EL (cell line): ENCODE data around the gene MRPL33.

Experiments
- DNase-seq: peaks from one replicate; pipeline ENCODE4 v3.0.0-alpha.2; 2016

MRPL33 gene

GRCh38 chr2:27779417-27780055 is 8.0 kb downstream of the MRPL33 start:
- no peak for DNase-seq

DNA sequence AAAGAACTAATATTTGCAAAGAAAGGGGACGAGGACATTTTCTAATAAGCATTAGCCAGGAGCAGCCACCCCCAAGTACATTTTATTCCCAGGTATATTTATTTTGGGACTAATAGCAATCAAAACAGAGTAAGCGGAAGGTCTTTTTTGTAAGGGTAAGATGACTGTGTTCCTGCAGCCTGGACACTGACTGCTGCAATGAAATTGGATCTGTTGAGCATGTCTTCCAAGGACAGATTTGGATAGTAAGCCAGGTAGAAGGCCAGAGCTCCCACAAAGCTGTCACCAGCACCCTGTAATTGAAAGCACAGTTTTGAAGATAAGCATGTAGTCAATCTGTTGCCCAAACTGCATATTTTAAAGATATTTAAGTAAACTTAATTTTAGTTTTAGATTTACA is 10.0 kb downstream of the MRPL33 start:
- DNase-seq: no peak

- DNase-seq: no peak
Observed at GRCh38 chr2:27782701-27783100, 11.2 kb downstream of the MRPL33 start.

- no peak for DNase-seq
Observed at GRCh38 chr2:27790796-27791195, 19.3 kb downstream of the MRPL33 start.

GRCh38 chr2:27792759-27793158 is 21.2 kb downstream of the MRPL33 start:
- DNase-seq: peak; percentile 71

GRCh38 chr2:27795093-27795834 is 23.7 kb downstream of the MRPL33 start:
- no peak for DNase-seq

GRCh38 chr2:27795868-27796277 is 24.4 kb downstream of the MRPL33 start:
- DNase-seq: no peak

DNA sequence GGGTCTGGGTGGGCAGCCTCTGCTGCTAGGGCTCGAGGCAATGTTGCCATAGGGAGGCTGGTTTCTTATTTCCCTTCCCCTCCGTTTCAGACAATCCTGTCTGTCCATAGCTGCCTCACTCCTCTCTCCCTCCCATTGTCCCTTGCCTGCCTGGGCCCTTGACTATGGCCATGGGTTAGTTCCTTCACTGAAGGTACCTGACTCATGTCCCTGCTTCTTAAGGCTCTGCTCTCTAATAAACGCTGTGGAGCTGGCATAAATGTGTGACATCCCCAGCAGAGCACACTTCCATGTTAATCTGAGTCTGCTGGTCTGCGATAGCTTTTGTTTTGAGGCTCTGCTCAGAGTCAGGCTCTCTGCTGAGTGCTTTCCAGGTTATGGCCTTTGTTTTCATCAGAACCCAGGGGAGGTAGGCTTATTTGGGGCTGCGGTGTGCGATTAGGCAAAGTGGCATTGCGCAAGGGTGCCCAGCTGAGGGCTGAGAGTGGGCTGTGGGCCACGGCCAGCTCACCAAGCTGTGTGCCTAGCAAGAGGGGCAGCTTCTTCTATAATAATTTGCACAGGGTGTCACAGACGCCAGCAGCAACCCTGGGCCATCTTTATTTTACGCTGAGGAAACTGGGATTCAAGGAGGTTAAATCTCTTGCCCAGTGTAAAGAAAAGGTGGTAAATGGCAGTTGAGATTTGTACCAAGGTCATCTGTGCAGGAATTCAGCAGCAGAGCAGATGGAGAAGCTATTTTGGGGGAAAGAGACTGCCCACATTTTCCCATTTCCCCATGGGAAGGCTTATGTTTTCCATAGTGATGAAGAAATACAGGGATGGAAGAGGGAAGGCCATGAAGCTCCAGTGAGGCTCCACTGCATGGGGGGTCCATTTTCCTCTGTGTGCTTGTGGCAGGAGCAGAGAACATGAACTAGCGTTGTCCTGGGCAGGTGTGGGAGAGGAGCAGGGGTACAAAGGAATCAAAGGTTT is 25.6 kb downstream of the MRPL33 start:
- DNase-seq: no peak

DNA sequence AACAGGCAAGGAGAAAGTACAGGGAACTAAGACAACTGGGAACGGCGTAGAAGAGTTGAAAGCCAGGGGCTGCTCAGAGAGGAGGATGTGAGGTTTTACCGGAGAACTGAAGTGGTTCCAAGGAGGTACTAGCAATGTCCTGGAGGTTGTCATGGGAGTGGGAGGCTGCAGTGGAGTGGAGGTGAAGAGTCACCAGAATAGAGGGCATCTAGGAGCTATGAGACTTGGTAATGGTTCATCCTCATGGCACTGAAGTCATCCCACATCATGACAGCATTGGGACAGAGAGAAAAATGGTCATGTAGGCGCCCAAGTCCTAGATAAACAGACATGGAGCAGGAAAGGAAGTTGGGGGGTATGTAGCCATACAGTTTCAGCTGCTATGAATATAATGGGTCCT is 26.3 kb downstream of the MRPL33 start:
- DNase-seq: no peak

DNA sequence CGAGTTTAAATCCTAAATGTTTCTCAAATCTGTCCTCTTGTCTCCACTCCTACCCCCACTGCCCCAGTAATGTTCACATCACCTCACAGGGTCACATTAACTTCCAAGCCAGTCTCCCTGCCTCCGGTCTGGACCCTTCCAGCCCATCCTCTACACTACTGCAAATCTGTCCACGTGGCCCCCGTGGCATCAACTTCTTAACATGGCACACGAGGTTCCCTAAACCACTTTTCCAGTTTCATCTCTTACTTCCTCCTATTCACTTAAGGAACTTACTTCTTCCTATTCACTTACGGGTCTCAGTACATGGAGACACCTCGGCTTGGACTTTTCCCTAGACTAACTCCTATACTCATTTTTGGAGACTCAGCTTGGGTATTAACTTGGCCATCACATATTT is 27.0 kb downstream of the MRPL33 start:
- no peak for DNase-seq

DNA sequence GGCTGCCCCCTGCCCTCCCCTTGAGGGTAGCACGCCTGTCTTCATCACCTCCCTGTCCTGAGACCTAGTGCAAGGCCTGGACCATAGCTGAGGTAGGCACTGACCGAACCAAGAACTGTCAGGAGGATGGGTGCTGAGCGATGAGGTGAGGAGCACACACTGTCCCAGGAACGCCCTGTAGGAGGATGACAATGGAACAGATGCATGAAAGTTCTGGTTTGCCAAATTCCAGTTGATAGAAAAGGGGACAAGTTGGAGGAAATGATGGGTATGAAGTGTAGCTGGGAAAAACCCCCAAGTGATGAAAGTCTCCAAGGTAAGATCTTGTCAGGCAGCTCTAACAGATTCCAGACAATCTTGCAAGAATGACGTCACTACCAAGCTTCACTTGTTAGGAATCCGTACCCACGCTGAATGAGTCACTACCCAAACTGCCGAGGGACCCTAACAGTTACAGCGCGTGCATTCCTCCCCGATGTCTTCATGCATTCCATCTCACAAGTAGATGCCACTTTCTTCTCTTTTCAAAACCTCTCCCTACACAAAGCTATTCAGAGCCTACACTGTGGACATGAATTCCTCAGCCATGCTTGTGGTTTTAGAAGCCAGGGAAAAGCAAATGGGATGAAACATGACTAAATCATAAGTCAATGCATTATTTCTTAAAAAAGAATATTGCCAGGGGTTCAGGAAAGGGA is 27.6 kb downstream of the MRPL33 start:
- DNase-seq: peak; percentile 100

DNA sequence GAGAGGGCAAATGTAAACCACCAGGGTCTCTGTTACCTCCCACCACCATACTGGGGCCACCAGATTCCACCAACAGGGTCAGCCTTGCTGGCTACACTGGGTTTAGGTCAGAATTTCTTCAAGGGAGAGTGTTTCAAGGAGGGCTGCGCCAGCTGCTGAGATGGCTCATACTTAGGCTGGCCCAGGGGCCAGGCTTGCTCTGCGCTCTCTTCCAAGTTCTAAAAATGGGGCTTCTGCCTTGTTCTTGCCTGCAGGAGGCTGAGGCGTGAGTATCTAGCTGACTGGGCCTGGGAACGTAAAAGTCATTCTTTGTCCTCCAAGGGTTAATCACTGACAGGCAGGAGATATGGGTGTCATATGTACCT is 28.1 kb downstream of the MRPL33 start:
- DNase-seq: no peak

- DNase-seq: no peak
Observed at GRCh38 chr2:27800856-27801255, 29.3 kb downstream of the MRPL33 start.

DNA sequence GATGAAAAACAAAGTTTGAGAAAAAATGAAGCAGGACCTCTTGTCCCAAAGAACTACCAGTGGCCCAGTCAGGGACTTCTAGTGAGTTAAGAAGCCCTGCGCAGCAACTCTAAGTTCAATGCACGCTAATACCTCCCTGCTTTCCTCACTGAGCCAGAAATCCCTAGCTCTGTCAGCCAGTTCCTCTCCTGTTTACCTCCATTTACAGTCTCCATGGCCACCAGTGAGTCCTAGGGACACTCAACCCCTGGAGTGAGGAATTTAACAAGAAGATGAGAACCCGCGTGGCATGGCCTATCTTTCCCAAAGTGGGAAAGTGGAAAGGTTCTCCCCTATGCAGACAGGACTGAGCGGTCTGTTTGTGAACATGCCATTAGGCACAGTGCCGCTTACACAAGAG is 31.0 kb downstream of the MRPL33 start:
- no peak for DNase-seq

GRCh38 chr2:27803046-27803445 is 31.5 kb downstream of the MRPL33 start:
- DNase-seq: no peak

- DNase-seq: peak; percentile 22
Observed at GRCh38 chr2:27804146-27804545, 32.6 kb downstream of the MRPL33 start.

DNA sequence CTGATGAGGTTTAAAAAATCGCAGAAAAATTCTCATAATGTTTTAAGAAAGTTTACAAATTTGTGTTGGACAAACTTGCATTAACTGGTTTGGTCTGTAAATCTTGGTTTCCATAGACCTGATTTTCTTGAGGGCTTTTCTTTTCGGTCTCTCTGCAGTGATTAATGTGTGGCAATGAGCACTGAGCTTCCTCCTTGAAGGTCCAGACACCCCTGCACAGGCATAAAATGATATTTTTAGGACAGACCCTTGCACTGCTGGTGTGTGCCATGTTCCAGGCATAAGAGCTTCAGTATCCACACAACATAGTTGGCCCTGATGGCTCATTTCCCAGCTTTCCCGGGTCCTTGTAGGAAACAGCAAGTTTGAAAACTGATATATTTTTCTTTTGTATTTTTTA is 33.7 kb downstream of the MRPL33 start:
- no peak for DNase-seq

GRCh38 chr2:27806311-27807059 is 35.0 kb downstream of the MRPL33 start:
- no peak for DNase-seq

DNA sequence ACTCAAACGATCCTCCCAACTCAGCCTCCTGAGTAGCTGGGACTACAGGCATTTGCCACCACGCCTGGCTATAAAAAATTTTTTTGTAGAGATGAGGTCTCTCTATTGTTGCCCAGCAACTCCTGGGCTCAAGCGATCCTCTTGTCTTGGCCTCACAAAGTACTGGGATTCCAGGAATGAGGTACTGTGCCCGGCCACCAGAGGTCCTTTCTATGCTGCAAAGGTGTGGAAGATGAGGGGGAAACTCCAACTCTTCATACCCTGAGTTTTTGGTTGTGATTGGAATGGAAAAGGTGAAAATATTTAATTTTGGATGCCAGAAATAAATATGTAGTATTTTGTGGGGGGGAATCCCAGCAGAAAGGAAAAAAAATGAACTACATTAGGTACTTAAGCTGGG is 36.0 kb downstream of the MRPL33 start:
- peak; percentile 51 for DNase-seq

DNA sequence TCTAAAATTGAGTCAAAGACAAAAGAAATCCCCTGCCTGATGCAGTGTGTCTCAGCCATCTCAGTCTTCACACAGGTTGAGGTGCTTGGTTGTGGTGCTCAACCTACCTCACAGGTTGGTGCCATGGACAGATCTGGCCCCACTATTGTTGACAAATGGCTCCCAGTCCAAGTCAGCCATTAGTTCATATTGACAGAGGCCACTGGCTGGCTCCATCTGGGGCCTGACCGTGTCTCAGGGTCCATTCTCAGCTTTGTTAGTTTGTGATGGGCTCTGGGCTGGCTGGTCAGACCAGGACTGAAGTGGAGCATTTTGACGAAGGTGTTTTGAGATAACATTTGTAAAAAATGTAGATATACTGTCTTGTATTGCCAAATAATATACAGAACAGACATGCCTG is 36.9 kb downstream of the MRPL33 start:
- no peak for DNase-seq

GRCh38 chr2:27808984-27809383 is 37.5 kb downstream of the MRPL33 start:
- DNase-seq: no peak

DNA sequence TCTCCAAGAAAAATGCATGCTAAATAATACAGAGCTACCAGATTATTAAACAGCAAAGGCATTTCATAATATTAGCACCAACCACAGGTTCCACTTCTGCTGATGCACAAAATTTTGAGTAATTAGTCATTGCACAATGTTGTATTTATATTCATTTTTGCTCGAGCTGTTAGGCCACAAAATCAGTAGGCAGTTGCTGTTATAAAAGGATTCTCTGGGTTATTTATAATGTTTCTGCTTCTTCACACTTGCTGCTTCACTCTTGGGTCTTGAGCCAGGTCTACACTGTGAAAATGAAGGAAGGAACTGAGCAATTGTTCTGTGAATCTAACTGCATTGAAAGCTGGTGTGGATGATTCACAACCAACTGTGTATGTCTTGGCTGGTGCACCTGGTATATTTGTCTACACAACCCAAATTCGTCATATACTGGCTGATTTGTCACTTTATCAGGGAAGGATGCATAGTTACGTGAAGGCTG is 38.3 kb downstream of the MRPL33 start:
- DNase-seq: peak; percentile 80
